Muscle of back (tissue), 11 donors: Measurements from ENCODE around the gene S100B. TPM values are rescaled to one million over a fixed set of nuclear protein-coding genes. Genes with fewer than 3 reads are reported as not detected.
"Not testable (repeated sequence)": the region's sequence is repeated elsewhere in the genome, so short reads cannot be mapped to it uniquely, and the experiment has no call there.

Source experiments
- DNase-seq, 3 donors: peaks; one replicate each; pipeline versions ENCODE4 v3.0.0 to v3.0.0-alpha.2; 2013
- polyA plus RNA-seq, 10 donors: library from polyadenylated mRNA; unstranded; fragments of 120-200 nt; gene quantifications; one replicate each; pipeline ENCODE4 v1.2.1, GENCODE V29; 2013; ENCODE audit not compliant: insufficient read length in 10 of 10

Gene S100B
- polyA plus RNA-seq, 10 donors: 10.4 to 27.0 (median 15.4) TPM

- DNase-seq: peak in 1 of 3 donors; percentile 32
Measured at GRCh38 chr21:46605767-46606426, 1.0 kb upstream of the S100B start.

- no peak for DNase-seq
Measured at GRCh38 chr21:46604329-46604974, 430 bp downstream of the S100B start.

GRCh38 chr21:46603228-46603627 lies 1.7 kb downstream of the S100B start:
- peak in 1 of 3 donors; percentile 37 for DNase-seq

- no peak for DNase-seq
Measured at GRCh38 chr21:46600978-46601377, 3.9 kb downstream of the S100B start.

GRCh38 chr21:46600305-46600704 lies 4.6 kb downstream of the S100B start:
- DNase-seq: no peak

GRCh38 chr21:46598581-46599572 lies 6.0 kb downstream of the S100B start:
- peak; percentile 74 to 83 (median 81) for DNase-seq

- no peak for DNase-seq
Measured at GRCh38 chr21:46597896-46598343, 7.0 kb downstream of the S100B start.

GRCh38 chr21:46597031-46597430 lies 7.9 kb downstream of the S100B start:
- no peak for DNase-seq

- no peak for DNase-seq
Measured at GRCh38 chr21:46596201-46596600, 8.7 kb downstream of the S100B start.

GRCh38 chr21:46594276-46594675 lies 10.6 kb downstream of the S100B start:
- DNase-seq: no peak

- no peak for DNase-seq
Measured at GRCh38 chr21:46585191-46585953, 19.5 kb downstream of the S100B start.

- no peak for DNase-seq
Measured at GRCh38 chr21:46581780-46582307, 23.0 kb downstream of the S100B start.

- not testable (repeated sequence) for DNase-seq
Measured at GRCh38 chr21:46579394-46579793, 25.5 kb downstream of the S100B start.

GRCh38 chr21:46577786-46578185 lies 27.1 kb downstream of the S100B start:
- DNase-seq: not testable (repeated sequence)

- DNase-seq: no peak
Measured at GRCh38 chr21:46572850-46573249, 32.0 kb downstream of the S100B start.

- no peak for DNase-seq
Measured at GRCh38 chr21:46570631-46571030, 34.3 kb downstream of the S100B start.

- no peak for DNase-seq
Measured at GRCh38 chr21:46570119-46570518, 34.8 kb downstream of the S100B start.

- DNase-seq: peak in 1 of 3 donors; percentile 6
Measured at GRCh38 chr21:46569081-46569480, 35.8 kb downstream of the S100B start.

- no peak for DNase-seq
Measured at GRCh38 chr21:46568562-46568961, 36.3 kb downstream of the S100B start.

- no peak for DNase-seq
Measured at GRCh38 chr21:46567348-46567747, 37.5 kb downstream of the S100B start.

- DNase-seq: peak in 1 of 3 donors; percentile 16
Measured at GRCh38 chr21:46564391-46564790, 40.5 kb downstream of the S100B start.
